GM13976 (cell line): ENCODE data around the gene LRRC9.

Experiments
- DNase-seq: peaks from one replicate; pipeline ENCODE4 v3.0.0; 2012; ENCODE audit warnings: low spot score
- in situ Hi-C: fragments of 300-500 bp; cut with MboI; formaldehyde crosslinking; loops from one replicate; pipeline ENCODE4 v1.12.0; 2022; ENCODE audit warnings: low sequenced_read_pairs, mixed read lengths, inconsistent platforms; ENCODE audit not compliant: unreplicated experiment
- TF ChIP-seq, protein P1 (sequence below): IDR thresholded peaks from 2 replicates; pipeline ENCODE4 v1.5.1; 2012; ENCODE audit warnings: borderline replicate concordance, mild to moderate bottlenecking; ENCODE audit not compliant: insufficient read depth; ENCODE audit errors: extremely low read depth, missing control alignments, control extremely low read depth

LRRC9 gene

DNA sequence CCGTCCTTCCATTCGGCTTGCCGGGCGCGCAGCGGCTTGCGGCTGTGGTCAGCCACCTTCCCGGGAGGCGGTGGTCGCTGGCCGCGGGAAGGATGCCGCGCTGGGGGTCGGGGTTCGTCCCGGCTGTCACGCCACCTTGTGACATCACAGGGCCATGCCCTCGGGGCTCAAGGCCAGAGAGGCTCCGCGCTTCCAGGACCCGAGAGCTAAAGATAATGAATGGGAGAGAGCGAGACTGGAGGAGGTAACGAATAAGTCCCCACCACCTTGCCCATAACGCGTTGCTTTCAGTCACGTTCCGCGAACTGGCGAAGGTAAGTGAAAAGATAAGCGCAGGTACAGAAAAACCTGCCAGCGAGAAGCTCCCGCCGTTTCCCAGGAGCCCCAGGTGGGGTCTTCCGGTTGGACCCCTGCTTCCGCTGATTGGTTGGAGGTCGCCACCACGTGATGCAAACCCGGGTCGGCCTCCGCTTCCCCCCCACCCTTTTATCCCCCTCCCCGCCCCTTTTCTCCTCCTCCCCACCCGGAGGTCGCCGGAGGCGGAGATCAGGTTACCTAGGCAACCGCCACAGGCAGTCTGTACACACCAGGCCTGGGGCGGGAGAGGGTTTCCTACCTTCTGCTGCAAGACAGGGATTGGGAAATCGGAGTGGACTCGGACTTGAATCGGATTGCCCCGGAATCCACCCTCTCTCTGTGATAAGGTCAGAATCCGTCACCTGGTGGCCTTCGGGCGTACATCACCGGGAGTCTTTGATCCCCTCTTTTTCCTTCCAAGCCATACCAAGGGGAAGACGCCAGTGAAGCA lies at the start of gene LRRC9:
Gene LRRC9, plus strand, starts transcription at position 575 of the 808 bp plus-strand sequence.
- in situ Hi-C loops = no loop called here
- peak; percentile 26 for DNase-seq
- TF ChIP-seq, protein P1, sequence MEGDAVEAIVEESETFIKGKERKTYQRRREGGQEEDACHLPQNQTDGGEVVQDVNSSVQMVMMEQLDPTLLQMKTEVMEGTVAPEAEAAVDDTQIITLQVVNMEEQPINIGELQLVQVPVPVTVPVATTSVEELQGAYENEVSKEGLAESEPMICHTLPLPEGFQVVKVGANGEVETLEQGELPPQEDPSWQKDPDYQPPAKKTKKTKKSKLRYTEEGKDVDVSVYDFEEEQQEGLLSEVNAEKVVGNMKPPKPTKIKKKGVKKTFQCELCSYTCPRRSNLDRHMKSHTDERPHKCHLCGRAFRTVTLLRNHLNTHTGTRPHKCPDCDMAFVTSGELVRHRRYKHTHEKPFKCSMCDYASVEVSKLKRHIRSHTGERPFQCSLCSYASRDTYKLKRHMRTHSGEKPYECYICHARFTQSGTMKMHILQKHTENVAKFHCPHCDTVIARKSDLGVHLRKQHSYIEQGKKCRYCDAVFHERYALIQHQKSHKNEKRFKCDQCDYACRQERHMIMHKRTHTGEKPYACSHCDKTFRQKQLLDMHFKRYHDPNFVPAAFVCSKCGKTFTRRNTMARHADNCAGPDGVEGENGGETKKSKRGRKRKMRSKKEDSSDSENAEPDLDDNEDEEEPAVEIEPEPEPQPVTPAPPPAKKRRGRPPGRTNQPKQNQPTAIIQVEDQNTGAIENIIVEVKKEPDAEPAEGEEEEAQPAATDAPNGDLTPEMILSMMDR = no peak

GRCh38 chr14:59870277-59871165 lies 49.4 kb upstream of the LRRC9 start, which contains the start of gene RTN1:
RTN1 (minus strand) TSS chr14:59870776; CDS start chr14:59870630, 146 bp downstream.
- DNase-seq = peak; percentile 64
- in situ Hi-C loops = no loop called here
- TF ChIP-seq, protein P1 = no peak

DNA sequence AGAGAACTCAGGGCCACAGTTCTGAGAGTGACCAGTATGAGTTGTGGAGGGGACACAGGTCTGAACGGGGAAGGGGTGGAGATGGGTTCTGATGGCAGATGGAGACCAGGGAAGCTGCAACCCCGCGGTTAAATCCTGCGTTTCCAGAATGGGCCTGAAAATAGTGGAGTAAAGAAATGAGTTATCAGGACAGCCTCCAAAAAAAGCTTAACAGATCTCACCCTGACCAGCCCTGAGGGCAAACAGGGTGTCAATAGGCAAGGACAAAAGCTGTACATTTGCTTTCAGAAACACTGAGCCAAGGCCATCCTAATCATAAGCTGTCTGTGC lies 48.8 kb upstream of the LRRC9 start:
- TF ChIP-seq, protein P1 = no peak
- no peak for DNase-seq
- in situ Hi-C loops = no loop called here

GRCh38 chr14:59882957-59883356 lies 37.0 kb upstream of the LRRC9 start:
- TF ChIP-seq, protein P1 = no peak
- no peak for DNase-seq
- in situ Hi-C loops = no loop called here

GRCh38 chr14:59890676-59891075 lies 29.3 kb upstream of the LRRC9 start:
- TF ChIP-seq, protein P1 = no peak
- in situ Hi-C loops = no loop called here
- no peak for DNase-seq

- in situ Hi-C loops = no loop called here
- DNase-seq = no peak
- TF ChIP-seq, protein P1 = no peak
Measured at GRCh38 chr14:59895721-59896120, 24.2 kb upstream of the LRRC9 start.
